Measurements from ENCODE around the gene F3. TPM values are rescaled to one million over a fixed set of nuclear protein-coding genes. Genes with fewer than 3 reads are reported as not detected.

F3 gene
- total RNA-seq, 1 experiment from 2014 or later, result 58.5 TPM

- H3K9ac ChIP-seq (ENCODE audit: low read length), result no peak overlapping the region
- no peak for ATAC-seq
- intact Hi-C loops (cut with micrococcal nuclease), result no loop called here
- H3K4me2 ChIP-seq (ENCODE audit: low read length), result no peak overlapping the region
- peaks cover 8 to 12% of the 10 kb centered on the region in 2 experiments for H3K36me3 ChIP-seq (ENCODE audit: control insufficient read depth in 1 of 2, insufficient read depth in 2 of 2, low read length in 2 of 2)
- H3K9me2 ChIP-seq (ENCODE audit: insufficient read depth), result no peaks in the 10 kb centered on the region
- BruUV-seq (replicated peaks), result no TSS peak
- H2AFZ ChIP-seq (ENCODE audit: low read depth, low read length, poor library complexity, severe bottlenecking), result no peak overlapping the region
- POLR2A ChIA-PET, result no interaction called here
- DNase-seq (ENCODE audit: low read depth, low spot score), result no peak
- TF ChIP-seq EGR1 (IDR thresholded peaks at IDR 0.05; ENCODE audit: low read depth), result no peak
- TF ChIP-seq CBX3 (IDR thresholded peaks at IDR 0.05; ENCODE audit: low read depth), result no peak
- no peak for TF ChIP-seq SP1 (IDR thresholded peaks at IDR 0.05; ENCODE audit: low read depth)
- TF ChIP-seq FOSL1 (IDR thresholded peaks at IDR 0.05; ENCODE audit: low read depth), result no peak
- no peak for TF ChIP-seq SRF (IDR thresholded peaks at IDR 0.05; ENCODE audit: low read depth)
- no peak for TF ChIP-seq EZH2phosphoT487 (IDR thresholded peaks at IDR 0.05; ENCODE audit: borderline replicate concordance)
- no peak for TF ChIP-seq JUND (IDR thresholded peaks at IDR 0.05)
- TF ChIP-seq EZH2 (IDR thresholded peaks at IDR 0.05), result no peak
- TF ChIP-seq MAX (IDR thresholded peaks at IDR 0.05), result no peak
- no peak for TF ChIP-seq ZFX (IDR thresholded peaks at IDR 0.05)
- TF ChIP-seq ZNF274 (IDR thresholded peaks at IDR 0.05; ENCODE audit: low read depth, low read length), result no peak
- TF ChIP-seq CTCF (IDR thresholded peaks at IDR 0.05 in 2 of 3, conservative IDR thresholded peaks at IDR 0.05 in 1 of 3; ENCODE audit: borderline replicate concordance in 1 of 3, insufficient read depth in 1 of 3, low read depth in 2 of 3, low read length in 2 of 3), result no peak
- TF ChIP-seq CEBPB (IDR thresholded peaks at IDR 0.05; ENCODE audit: low read depth), result no peak
- TF ChIP-seq RAD21 (IDR thresholded peaks at IDR 0.05; ENCODE audit: low read depth), result no peak
- no peak for TF ChIP-seq SIN3A (IDR thresholded peaks at IDR 0.05; ENCODE audit: low read depth)
- TF ChIP-seq YY1 (IDR thresholded peaks at IDR 0.05; ENCODE audit: extremely low read depth, insufficient replicate concordance, low read depth, low read length), result no peak
- H3K4me3 ChIP-seq (replicated peaks in 1 of 2; ENCODE audit: low read depth in 1 of 2, low read length in 2 of 2), result no peak overlapping the region
- RAD21 ChIA-PET (ENCODE audit: low non-redundant PET in 1 of 2, low total read pairs in 2 of 2, uncharacterized antibody in 2 of 2, unreplicated experiment in 2 of 2), result no interaction called here
- H3K4me1 ChIP-seq (ENCODE audit: control insufficient read depth in 1 of 2, insufficient read depth in 2 of 2, low read length in 2 of 2), result no peaks in the 10 kb centered on the region
- CTCF ChIA-PET, result interaction anchor here (1.6 kb wide), 1 partner anchor 12 kb away, joined by 4 read pairs; no protein-coding TSS in a partner anchor
- no peak overlapping the region for H3K27ac ChIP-seq (ENCODE audit: low read depth, low read length)
- H4K20me1 ChIP-seq (ENCODE audit: insufficient read depth), result no peaks in the 10 kb centered on the region
- no peaks in the 10 kb centered on the region for H3K79me2 ChIP-seq (ENCODE audit: insufficient read depth, low read length)
- no peaks in the 10 kb centered on the region for H3K9me3 ChIP-seq (ENCODE audit: control insufficient read depth in 1 of 2, insufficient read depth in 1 of 2, low read depth in 1 of 2, low read length in 2 of 2)
- H3K27me3 ChIP-seq (ENCODE audit: insufficient read depth, low read length), result no peaks in the 10 kb centered on the region
Observed at GRCh38 chr1:94501426-94501825, 40.1 kb downstream of the F3 start.

All from HCT116 (cell line).